Activated T-helper 1 cell treated with anti-CD3 and anti-CD28 coated beads, Interleukin-2, amount 50 U/mL, for 16 hours (primary cell): ENCODE data around the gene FNDC5.

Experiments used
- DNase-seq, 2 donors: peaks; one replicate each; pipeline ENCODE4 v3.0.0-alpha.2; 2020; ENCODE audit warnings: low read depth in 1 of 2, low spot score in 1 of 2

FNDC5 gene

DNA sequence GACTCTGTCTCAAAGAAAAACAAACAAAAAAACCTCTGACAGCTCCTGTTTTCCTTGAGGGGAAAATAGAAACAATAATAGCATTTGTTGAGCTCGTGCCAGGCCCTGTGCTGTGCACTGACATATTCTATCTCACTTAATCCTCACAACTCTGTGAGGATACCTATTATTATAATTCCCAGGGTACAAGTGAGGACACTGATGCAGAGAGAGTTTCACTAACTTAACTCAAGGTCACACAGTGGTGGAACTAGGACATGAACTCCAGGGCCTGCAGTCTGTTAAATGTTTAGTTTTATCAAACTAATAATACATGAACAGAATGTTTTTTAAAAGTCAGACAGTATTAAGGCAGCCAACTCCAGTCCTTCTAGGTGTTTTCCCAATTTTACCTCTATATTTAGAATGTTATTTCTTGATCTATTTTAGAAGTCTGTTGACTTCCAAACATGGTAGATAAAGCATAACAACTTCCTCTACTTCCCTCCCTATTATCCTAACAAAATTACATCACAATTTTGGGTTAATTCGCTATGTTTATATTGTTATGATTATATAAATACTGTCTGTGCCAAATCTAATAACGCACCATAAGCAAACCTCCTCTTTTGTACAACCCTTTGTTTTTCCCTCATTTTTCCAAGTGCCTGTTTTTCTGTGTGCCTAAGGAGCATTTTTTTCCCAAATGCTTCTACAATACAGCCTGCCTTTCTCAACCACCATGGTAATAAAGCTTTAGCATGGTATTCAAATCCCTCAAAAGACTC, 4.9 kb downstream of the FNDC5 start:
- no peak for DNase-seq

DNA sequence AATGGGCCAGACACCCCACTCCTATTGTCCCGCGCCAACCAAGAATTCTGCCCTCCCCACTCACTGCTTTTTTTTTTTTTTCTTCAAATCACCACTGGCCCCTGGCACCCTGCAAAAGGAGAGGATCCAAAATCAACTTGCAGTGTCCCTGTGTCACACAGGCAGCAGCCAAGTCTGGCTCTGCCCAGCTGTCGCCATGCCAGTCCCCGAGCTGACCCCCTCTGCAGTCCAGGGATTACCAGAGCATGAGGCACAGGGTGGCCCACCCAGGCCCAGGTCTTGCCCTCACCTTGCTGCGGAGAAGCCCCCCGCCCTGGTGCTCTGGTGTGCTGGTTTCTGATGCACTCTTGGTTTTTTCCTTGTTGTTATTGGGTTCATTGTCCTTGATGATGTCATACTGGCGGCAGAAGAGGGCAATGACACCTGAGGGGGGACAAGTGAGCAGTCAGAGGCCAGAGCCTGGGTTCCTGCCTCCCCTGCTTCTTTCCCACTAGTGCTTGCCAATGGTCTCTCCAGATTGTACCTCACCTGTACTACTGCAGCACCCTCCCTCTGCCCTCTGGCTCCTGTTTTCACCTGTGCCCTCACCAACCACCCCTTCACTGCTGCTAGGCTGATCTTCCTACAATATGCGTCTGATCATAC, 6.2 kb downstream of the FNDC5 start:
- no peak for DNase-seq

DNA sequence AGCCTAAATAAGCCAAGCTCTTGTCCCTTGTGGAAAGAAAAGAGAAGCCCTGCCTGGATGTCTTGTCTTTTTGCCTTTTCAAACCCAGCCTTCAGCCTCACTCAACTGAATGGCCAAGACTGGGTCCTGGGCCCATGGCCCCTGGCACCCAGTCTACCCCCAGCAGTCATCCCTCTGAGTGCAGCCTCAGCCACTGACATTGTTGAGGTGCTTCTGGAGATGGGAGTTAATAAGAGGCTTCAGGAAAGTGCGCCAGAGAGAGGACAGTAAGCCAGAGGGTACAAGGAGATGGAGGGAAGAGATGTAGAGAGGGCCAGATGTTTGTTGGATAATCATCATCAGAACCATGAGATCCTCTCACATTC, 6.8 kb downstream of the FNDC5 start:
- no peak for DNase-seq

DNA sequence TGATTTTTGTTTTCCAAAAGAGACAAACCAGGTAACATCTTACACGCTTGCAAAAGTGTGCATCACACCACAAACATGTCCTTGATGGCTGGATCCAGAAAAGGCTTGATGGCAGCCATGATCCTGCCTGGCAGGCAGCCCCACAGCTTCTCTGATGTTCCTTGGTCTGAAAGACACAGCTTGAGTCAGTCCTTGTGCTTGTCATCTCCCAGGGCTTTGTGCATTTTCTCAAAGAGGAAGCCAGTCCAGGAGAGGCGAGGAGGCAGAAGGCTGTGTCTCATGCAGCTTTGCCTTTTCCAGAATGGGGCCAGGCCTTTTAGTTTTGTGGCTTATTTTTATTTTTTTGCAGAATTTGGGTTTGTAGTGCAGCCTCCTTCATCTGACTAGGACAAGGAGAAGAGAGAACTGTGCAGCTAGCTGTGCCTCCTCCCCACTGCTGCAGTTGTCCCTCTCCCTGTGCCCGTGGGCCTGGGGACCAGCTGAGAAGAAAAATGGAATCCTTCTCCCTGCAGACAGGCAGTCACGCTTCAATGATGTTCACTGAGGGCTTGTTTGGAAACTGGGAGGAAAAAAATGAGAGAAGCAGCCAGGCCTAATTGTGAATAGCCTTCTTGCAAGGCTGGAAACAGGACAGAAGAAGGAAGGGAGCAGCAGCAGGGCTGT, 7.4 kb downstream of the FNDC5 start:
- DNase-seq, result no peak

DNA sequence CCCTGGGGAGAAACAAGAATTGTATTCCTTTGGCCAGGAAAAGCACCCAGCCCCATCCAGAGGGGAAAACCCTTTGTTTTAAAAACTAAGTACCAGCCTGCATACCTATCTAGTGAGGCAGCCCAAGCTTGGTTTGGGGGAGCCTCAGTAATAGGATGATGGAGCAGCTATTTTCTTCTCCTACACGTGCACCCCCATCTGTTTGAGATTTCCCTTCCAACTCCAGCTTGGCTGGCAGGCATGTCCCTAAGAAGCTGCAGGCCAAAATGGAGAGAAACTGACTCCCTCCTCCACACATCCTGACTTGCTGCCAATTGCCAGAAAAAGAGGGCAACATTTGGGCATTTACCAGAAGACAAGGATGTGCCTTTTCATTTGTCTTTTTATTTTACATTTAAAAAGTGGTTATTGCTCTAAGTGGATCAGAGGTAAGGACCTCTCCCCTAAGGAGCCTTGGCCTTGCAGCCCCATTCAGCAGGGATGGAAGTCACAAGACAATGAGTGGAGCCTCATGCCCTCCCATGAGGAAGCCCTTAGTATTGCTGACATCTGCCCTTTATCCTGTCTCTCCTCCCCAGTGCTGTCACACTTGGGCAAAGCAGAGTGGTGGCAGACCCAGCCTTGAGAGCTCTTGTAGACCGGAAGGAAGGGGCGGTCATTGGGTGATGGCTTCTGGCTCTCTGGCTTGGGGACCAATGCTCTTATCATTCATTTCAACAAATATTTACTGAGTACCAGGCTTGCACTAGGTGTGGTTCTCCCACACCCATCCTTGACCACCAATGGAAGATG, 8.6 kb downstream of the FNDC5 start:
- no peak for DNase-seq

DNA sequence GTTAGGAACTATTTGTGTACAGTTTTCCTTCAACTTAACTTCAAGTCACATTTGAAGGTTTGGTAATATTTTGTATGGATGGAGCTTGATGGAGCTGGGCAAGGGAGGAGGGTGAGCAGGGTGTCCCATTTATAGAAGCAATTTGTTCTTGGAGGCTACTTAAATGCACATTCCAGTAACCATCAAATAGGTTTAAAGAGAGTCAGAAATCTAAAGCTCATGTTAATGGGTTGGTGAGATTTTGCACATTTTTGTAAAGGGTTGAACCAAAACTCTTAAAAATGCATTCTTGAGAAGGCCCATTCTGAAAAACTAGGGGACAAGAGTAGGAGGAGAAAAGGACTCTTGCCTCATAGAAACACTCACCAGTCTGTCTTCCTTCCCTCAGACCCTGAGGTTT, 10.1 kb downstream of the FNDC5 start:
- no peak for DNase-seq

DNA sequence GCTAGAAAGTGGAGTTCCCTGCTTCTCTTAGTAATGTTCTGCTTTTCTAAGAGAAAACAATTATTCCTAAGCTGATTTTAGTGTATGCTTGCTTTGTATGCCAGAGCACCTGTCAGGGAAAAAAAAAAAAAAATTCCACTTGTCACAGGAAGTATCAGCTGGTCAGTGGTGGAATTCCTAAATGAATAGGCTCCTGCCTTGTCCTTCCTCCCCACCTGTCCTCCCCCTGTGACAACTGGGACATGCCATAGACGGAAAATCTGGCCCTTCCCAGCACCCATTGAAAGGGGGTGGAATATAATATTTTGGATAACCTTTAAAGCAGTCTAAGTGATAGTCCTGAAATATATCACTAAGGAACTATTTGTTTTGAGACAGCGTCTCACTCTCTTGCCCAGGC, 10.8 kb downstream of the FNDC5 start:
- DNase-seq, result no peak

DNA sequence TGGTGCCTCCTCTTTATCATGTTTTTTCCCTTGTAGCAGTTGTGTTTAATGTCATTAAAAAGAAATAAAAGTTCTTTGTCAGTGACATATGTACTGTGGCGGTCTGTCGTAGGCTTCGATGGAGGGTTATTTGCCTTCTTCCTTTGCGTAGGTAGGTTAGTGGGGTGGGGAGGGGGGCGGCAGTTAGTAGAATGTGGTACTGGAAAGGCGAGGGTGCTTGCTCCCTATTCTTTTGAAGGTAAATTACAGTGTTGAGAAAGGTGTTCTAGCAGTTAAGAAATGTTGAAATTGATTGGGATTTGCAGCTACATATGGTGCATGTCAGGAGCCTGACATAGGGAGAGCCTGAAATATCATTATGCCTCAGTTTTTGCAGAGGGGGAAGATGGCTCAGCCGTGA, 11.9 kb downstream of the FNDC5 start:
- no peak for DNase-seq

DNA sequence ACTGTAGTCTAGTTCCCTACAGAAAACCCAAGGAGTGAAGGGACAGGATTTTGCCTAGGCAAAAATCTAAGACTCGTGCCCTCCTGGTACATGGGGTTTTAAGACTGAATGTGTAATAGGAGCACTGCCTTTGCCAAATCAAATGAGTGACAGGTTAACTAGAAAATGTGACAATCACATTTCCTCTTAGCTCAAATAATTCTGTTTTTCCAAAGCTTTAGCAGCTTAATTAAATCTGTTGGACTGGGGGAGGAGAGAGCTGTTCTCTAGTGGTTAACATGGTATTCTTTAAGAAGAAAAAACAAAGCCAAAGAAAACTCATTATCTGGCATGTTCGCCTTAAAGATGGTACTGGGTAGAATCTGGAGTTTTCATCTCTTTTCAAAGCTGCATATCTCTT, 12.6 kb downstream of the FNDC5 start:
- no peak for DNase-seq

DNA sequence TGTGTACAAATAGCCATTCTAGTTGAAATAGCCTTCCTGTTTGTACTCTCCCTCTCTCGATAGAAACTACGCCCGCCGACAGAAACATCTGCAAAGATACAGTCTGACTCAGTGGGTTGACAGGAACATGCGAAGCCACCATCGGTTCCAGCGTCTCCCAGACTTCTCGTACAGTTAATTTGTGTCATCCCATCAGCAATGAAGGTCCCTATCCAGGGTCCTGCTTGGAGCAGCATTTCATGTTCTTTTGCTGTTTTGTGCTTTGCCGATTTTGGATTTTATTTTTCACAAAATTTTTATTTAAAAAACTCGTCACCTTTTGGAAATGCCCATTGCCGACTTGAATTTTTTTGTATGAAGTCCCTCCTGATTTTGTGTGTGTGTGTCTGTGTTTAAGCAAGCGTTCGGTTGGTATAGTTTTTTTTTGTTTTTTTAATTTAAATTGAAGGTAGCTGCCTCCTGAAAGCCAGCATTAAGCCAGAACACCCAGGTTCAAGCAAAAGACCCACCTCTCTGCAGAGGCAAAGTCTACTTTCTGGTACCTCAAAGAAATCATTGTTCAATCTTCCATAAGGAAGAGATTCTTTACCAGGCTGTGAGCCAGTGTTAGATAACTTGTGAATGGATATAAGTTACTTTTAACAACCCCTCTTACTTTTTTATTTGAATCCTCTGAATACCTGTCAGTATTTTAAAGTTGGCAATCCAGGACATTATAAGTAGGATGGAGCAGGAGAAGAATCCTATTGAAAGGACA, 14.7 kb downstream of the FNDC5 start:
- no peak for DNase-seq

DNA sequence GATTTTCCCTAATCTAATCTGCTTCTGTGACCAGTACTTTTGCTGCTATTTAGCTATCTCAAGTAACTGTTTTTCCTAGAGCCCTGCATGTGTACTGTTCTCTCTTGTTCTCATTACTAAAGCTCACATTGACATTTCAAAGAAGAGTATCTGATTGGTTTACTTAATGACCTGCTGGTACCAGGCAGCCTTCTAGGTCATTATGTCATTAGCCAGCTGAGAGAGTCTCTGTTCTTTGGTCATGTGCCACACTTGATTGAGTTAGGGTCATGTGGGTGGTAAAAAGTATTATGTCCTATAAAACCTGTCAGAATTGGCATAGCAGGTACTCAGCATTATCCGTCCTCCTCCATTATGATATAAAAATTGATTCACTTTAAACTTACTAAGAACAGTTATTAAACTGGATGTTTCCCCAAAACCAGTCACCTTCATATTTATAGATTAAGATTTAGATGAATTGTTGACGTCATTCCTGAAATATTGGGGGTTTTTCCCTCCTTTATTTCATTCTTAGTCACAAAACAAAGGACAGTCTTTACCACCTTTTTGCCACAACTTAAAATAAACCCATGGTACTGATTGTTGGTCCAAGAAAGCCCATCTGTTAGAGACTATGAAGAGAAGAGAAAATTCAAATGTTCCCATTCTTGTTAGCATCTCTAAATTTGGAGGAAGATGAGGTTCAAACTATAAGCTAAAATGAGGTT, 22.2 kb downstream of the FNDC5 start:
- no peak for DNase-seq

DNA sequence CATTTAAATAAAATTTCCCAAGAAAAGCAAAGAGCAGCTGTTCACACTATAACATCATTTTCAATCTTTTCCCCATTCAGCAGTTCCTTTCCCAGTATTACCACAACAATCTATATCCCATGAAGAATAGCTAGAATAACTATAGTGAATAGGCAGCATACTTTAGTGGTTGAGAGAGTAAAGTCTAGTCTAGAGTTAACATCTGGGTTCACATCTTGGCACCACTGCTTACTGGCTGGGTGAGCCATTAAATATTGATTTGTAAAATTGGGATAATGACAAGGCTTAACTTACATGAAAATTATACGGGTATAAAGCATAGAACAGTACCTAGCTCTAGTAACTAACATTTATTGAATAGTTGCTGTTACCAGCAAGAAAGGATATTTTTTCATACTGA, 38.8 kb downstream of the FNDC5 start:
- DNase-seq, result no peak

DNA sequence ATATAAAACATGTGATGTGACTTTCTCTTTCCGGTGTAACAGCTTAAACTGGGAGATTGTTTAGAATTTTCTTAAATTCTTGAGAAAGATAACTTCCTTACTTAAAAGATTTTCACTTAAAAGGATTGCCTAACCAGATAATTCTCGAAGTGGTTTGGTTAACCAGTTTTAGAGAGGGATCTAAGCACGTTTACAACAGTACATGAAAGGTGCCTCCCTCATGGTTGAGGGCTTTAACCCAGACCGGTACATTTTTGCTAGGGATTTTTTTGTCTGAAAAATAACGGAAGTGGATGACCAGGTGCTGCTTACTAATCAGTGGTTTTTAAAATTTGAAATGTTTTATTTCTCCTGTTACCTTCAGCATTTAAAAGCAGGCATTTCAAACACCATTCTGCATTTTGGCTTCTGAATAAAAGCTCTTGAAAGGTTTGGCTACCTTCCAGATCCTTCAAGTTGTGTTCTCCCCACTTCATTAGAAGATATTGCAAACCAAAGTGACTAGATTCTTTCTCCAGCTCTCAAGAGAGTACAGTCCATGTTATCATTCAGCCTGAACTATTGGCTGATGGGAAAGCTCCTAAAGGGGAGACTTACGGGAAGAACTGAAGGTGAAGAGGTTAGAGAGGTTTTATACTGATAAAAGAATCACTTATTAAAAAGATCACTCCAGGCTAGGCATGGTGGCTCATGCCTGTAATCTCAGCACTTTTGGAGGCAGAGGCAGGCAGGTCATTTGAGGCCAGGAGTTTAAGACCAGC, 40.4 kb downstream of the FNDC5 start:
- DNase-seq, result no peak

DNA sequence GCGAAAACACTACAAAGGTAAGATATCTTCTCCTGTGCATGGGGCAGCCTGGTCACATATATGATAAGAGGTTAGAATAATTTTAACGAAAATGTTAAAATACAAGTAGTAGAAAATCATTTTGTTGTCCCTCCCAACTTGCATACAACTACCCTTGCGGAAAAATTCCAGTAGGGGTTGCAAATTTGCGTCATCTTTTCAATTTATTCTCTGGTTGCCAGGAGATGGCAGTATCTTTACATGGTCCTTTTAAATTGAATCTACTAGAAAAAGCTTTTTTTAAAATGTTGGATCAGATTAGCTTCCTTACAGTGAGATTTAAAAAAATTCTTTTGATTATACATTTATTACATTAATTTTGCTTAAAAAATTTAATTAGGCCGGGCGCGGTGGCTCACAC, 42.4 kb downstream of the FNDC5 start:
- DNase-seq, result no peak

DNA sequence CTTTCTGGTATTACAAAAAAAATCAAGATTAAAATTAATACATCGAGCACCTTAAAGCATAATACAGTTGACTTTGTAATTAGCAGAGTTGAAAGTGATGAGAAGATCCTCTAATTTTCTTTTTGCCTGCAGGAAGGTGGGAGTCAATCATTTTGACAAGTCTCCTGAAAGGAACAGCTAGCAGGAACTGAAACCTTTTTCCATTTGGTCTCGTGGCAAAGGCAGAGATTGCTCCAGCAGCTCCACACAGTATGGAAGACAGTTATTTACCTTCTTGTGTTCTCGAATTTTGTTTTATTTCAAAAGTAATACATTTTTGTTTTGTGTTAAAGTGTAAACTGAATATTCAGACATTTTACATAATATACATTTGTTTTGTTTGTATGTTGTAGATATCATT, 45.5 kb downstream of the FNDC5 start:
- DNase-seq, result no peak

DNA sequence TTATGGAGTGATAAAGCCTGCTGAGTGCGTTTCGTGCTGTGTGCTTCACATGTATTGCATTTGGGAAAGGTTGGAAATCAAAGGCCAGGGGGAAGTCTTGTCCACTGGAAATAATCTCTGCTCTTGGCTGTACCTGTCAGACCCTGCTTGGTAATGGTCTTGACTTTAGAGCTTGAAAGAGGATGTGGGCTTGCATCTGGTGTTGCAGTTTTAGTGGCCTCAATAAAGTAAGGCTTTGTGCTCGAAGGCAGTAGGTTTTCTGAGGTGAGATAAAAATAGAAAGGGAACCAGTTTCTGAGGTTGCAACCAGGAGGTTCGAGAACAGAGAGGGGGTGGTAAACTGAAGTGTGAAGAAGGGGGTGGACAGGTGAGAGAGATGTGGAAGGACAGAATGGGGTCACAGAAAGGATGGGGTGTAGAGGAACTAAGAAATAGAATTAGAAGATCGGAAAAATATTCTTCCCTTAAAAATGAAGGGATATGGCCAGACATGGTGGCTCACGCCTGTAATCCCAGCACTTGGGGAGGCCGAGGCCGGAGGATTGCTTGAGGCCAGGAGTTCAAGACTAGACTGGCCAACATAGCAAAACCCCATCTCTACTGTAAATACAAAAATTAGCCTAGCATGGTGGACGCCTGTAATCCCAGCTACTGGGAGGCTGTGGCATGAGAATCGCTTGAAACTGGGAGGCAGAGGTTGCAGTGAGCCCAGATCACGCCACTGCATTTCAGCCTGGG, 51.7 kb downstream of the FNDC5 start:
- DNase-seq, result no peak

DNA sequence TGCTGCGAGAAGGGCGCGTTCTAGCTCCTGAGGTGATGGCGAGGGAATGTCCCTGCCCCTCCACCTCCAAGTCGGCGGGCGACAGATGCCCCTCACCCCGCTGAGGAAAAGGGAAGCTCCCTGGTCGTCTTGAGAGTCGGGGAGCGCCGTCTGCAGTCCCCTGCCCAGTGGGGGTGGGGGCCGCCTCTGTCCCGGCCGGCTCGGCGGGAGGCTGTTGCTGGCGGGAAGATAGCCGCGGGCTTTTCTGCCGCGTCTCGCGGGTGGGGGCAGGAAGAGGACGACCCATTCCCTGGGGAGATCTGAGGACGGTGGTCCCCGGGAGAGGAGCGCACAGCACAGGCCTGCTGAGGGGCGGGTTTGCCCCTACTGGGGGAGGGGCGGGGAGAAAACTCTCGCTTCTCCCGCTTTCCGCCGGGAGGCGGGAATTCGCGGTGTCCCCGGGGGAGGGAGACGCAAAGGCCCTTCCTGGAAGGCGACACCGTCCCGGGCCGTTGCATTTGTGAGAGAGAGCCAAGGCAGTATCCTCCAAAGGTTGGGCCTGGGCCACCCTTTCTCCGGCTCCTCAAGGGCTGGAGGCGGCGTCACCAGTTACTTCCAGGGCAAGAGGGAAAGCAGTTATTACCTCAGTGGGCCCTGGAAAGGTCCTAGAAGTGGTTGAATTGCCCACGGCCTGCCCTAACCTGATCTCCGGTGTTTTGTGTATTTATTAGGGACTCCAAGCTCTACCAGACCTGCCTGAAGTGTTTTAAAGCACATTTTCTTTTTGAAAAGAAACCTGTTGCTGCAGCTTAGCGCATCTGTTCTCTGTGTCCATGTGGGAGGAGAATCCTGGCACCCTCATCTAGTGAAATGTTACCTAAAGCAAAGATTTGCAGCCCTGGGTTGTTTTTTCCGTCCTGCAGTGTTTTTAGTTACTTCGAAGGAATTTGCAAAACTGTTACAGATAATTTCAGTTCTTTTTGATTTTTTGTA, 52.6 kb downstream of the FNDC5 start:
- peak in 1 of 2 donors; percentile 9 for DNase-seq
